Osteoblast (primary cell): Measurements from ENCODE around the gene TTYH3. TPM values are rescaled to one million over a fixed set of nuclear protein-coding genes. Genes with fewer than 3 reads are reported as not detected.

ENCODE experiments used
- DNase-seq: peaks from one replicate; pipeline ENCODE4 v3.0.0; 2011; ENCODE audit warnings: low spot score, mixed read lengths; ENCODE audit not compliant: insufficient read length; ENCODE audit errors: missing footprints
- H2AFZ ChIP-seq: 2 replicates; pipeline ENCODE4 v1.6.0; 2011; ENCODE audit warnings: mild to moderate bottlenecking, low read length
- H3K27ac ChIP-seq: 2 replicates; pipeline ENCODE4 v1.5.1; 2011; ENCODE audit warnings: mild to moderate bottlenecking, low read depth, low read length, moderate library complexity
- H3K27me3 ChIP-seq: 2 replicates; pipeline ENCODE4 v1.6.0; 2012; ENCODE audit warnings: mild to moderate bottlenecking, control low read depth, inconsistent platforms, low read length, moderate library complexity; ENCODE audit not compliant: insufficient read depth
- H3K36me3 ChIP-seq: 2 replicates; pipeline ENCODE4 v1.5.1; 2011; ENCODE audit warnings: mild to moderate bottlenecking, low read length, control low read depth, moderate library complexity; ENCODE audit not compliant: insufficient read depth
- H3K4me1 ChIP-seq: 2 replicates; pipeline ENCODE4 v1.5.1; 2011; ENCODE audit warnings: mild to moderate bottlenecking, low read length, control low read depth, moderate library complexity; ENCODE audit not compliant: insufficient read depth
- H3K4me2 ChIP-seq: 2 replicates; pipeline ENCODE4 v1.6.0; 2011; ENCODE audit warnings: mild to moderate bottlenecking, low read length; ENCODE audit not compliant: insufficient read depth
- H3K4me3 ChIP-seq: fragments of 200-600 bp; sonication (generic); 3 replicates; pipeline ENCODE4 v1.5.1; 2012; ENCODE audit warnings: mild to moderate bottlenecking, low read length, inconsistent platforms; ENCODE audit not compliant: insufficient read depth
- H3K79me2 ChIP-seq: 2 replicates; pipeline ENCODE4 v1.6.0; 2012; ENCODE audit warnings: mild to moderate bottlenecking, low read length, control low read depth, inconsistent platforms; ENCODE audit not compliant: insufficient read depth
- H3K9me3 ChIP-seq: 2 replicates; pipeline ENCODE4 v1.5.1; 2011; ENCODE audit warnings: low read depth, low read length, control low read depth
- H4K20me1 ChIP-seq: 2 replicates; pipeline ENCODE4 v1.6.0; 2012; ENCODE audit warnings: mild to moderate bottlenecking, low read length, control low read depth; ENCODE audit not compliant: insufficient read depth
- total RNA-seq: library from RNA; depleted of rRNA; stranded (reverse); fragments of >200 nt; gene quantifications from 2 replicates; pipeline ENCODE4 v1.2.3, GENCODE V29; 2012
- TF ChIP-seq, protein P1 (sequence below): IDR thresholded peaks from 2 replicates; pipeline ENCODE4 v1.5.1; 2011; ENCODE audit warnings: mild to moderate bottlenecking, low read depth, low read length, moderate library complexity; ENCODE audit errors: extremely low read depth

TTYH3 gene, protein sequence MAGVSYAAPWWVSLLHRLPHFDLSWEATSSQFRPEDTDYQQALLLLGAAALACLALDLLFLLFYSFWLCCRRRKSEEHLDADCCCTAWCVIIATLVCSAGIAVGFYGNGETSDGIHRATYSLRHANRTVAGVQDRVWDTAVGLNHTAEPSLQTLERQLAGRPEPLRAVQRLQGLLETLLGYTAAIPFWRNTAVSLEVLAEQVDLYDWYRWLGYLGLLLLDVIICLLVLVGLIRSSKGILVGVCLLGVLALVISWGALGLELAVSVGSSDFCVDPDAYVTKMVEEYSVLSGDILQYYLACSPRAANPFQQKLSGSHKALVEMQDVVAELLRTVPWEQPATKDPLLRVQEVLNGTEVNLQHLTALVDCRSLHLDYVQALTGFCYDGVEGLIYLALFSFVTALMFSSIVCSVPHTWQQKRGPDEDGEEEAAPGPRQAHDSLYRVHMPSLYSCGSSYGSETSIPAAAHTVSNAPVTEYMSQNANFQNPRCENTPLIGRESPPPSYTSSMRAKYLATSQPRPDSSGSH
- 28.3 and 29.0 TPM in 2 replicates for total RNA-seq

DNA sequence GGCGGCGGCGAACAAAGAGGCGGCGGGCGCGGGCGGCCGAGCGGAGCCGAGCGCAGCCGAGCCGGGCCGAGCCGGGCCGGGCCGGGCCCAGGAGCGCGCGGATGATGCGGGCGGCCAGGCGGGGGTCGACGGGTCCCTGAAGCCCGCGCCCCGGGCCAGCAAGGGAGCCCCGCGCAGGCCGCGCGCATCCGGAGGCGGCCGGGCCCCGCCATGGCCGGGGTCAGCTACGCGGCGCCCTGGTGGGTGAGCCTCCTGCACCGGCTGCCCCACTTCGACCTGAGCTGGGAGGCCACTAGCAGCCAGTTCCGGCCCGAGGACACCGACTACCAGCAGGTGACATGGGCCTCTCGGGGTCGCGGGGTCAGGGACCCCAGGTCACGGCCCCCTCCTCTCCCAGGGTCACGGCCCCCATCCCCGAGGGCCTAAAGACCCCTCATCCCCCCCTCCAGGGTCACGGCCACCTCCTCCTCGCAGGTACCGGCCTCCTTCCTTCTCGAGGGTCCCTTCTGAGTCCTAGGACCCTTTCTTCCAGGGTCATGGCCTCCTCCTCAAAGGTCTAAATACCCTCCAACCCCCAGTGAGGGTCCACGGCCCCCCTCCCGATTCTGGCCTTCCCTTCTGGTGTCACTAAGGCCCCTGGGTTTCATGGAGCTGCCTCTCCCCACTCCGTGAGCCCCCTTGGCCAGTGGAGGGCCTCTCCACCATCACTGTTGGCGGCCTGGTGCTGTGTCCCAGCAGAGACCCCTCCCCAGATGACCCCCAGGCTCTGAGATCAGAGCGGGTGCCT lies at the start of gene TTYH3:
TTYH3 (plus strand) TSS at position 41 of the 787 bp plus-strand sequence; CDS start at position 211, 170 bp downstream.
- Histone ChIP-seq H3K4me2 (peak within 1 kb of the TSS; percentile 98), H3K36me3 (no peaks in the 10 kb centered on the region), H3K27ac (peak within 1 kb of the TSS; percentile 96), H3K9me3 (no peaks in the 10 kb centered on the region), H3K79me2 (peaks cover 40% of the 10 kb centered on the region), H2AFZ (peak within 1 kb of the TSS; percentile 98), H3K27me3 (no peaks in the 10 kb centered on the region), H4K20me1 (peaks cover 29% of the 10 kb centered on the region), H3K4me1 (peaks cover 39% of the 10 kb centered on the region), H3K4me3 (peak within 1 kb of the TSS; percentile 90)
- TF ChIP-seq, protein P1, sequence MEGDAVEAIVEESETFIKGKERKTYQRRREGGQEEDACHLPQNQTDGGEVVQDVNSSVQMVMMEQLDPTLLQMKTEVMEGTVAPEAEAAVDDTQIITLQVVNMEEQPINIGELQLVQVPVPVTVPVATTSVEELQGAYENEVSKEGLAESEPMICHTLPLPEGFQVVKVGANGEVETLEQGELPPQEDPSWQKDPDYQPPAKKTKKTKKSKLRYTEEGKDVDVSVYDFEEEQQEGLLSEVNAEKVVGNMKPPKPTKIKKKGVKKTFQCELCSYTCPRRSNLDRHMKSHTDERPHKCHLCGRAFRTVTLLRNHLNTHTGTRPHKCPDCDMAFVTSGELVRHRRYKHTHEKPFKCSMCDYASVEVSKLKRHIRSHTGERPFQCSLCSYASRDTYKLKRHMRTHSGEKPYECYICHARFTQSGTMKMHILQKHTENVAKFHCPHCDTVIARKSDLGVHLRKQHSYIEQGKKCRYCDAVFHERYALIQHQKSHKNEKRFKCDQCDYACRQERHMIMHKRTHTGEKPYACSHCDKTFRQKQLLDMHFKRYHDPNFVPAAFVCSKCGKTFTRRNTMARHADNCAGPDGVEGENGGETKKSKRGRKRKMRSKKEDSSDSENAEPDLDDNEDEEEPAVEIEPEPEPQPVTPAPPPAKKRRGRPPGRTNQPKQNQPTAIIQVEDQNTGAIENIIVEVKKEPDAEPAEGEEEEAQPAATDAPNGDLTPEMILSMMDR: no peak
- DNase-seq: no peak

DNA sequence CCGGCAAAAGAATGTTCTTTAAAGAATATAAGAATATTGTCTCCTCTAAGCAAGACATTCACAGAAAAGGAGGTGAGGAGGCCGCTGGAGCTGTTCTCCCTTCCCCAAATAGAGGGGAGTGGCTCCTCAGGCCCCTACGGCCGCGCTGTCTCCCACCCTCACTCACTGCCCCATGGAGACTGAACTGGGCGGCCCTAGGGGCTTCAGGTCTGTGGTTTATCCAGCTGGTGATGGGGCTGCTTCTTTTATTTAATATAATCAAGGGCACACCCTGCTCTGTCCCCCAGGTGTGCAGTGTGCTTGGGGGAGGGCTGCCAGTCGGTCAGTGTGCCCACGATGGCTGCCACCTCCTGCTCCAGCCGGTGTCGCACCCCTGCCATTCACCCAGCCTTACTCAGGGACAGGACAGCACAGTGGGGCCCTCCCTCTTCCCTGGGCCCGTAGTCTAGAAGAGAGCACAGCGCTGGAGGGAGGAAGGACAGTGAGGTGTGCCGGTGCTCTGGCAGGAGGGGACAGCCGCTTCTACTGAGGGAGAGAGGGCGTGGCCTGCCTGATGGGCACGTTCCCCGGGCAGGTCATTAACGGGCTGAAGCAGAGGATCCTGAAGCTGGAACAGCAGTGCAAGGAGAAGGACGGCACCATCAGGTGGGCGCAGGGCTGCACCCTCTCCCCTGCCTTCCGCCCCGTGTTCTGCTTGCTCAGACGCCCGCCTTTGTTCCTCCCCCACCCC lies 49.6 kb upstream of the TTYH3 start:
- Histone ChIP-seq H4K20me1 (peaks cover under 1% of the 10 kb centered on the region), H3K27ac (no peak overlapping the region), H3K36me3 (peaks cover 19% of the 10 kb centered on the region), H3K4me2 (no peak overlapping the region), H2AFZ (no peak overlapping the region), H3K27me3 (no peaks in the 10 kb centered on the region), H3K9me3 (no peaks in the 10 kb centered on the region), H3K4me3 (no peak overlapping the region), H3K79me2 (no peaks in the 10 kb centered on the region), H3K4me1 (no peaks in the 10 kb centered on the region)
- peak; percentile 57 for DNase-seq
- TF ChIP-seq, protein P1: no peak

DNA sequence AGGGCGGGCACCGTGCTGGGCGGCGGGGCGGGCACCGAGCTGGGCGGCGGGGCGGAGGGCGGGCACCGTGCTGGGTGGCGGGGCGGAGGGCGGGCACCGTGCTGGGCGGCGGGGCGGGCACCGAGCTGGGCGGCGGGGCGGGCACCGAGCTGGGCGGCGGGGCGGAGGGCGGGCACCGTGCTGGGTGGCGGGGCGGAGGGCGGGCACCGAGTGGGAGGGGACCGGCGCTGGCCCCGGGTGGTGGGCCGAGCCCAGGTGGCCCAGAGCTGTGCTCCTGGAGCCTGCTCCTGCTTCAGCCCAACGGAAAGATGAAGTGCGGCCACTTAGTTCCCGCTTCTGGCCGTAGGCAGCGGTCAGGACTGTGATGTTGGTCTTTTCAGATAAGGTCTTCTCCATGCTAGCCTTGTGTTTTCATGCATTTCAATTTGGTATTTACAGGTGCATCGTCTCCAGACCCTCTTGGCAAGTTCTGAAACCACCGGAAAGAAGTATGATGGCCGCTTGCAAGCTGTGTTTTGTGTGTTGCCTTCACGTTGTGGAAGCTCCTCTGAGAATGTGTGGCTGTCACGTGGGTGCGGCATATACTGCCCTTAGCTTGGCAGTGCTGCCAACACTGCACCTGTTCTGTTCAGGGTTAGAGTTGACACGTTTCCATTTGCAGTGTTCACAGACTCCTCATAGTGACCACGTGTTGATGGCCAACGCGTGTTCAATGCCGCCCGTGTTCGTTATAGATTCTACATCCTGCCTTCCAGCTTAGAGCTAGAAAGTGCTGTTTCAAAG lies 47.8 kb upstream of the TTYH3 start:
- no peak overlapping the region for H3K4me3 ChIP-seq
- H3K4me1 ChIP-seq: no peaks in the 10 kb centered on the region
- TF ChIP-seq, protein P1: no peak
- no peaks in the 10 kb centered on the region for H4K20me1 ChIP-seq
- no peak overlapping the region for H3K4me2 ChIP-seq
- H3K79me2 ChIP-seq: no peaks in the 10 kb centered on the region
- no peak overlapping the region for H2AFZ ChIP-seq
- no peak overlapping the region for H3K27ac ChIP-seq
- H3K9me3 ChIP-seq: no peaks in the 10 kb centered on the region
- peaks cover 19% of the 10 kb centered on the region for H3K36me3 ChIP-seq
- H3K27me3 ChIP-seq: no peaks in the 10 kb centered on the region
- peak; percentile 79 for DNase-seq
